Common myeloid progenitor, CD34-positive (primary cell): Measurements from ENCODE around the gene PRKCQ.

ENCODE experiments used
- CTCF ChIA-PET: fragments of 350-600 bp; sonication (Branson Sonifier 250); formaldehyde crosslinking; loops from one replicate; lab custom pipeline; 2021; ENCODE audit warnings: antibody characterized with exemption; lab: Charles Lee
- POLR2A ChIA-PET: fragments of 350-600 bp; sonication (Branson Sonifier 250); formaldehyde crosslinking; loops from one replicate; lab custom pipeline; 2021; ENCODE audit warnings: antibody characterized with exemption; lab: Charles Lee
- DNase-seq, 3 donors: peaks; one replicate each; pipeline versions ENCODE4 v3.0.0 to v3.0.0-alpha.2; 2013
- H3K27ac ChIP-seq, 2 experiments: 1 replicate in 1 of 2; 2 replicates in 1 of 2; pipeline ENCODE4 v1.7.0; 2013; ENCODE audit warnings: inconsistent platforms in 2 of 2, low read length in 2 of 2, mild to moderate bottlenecking in 2 of 2, low read depth in 1 of 2, moderate library complexity in 1 of 2; ENCODE audit not compliant: severe bottlenecking in 2 of 2, insufficient read depth in 1 of 2, poor library complexity in 1 of 2
- H3K27me3 ChIP-seq, 5 experiments: replicated peaks in 2 of 5; 1 replicate in 3 of 5; 2 replicates in 2 of 5; pipeline versions ENCODE4 v1.6.1 to v1.7.0; 2013; ENCODE audit warnings: low read length in 4 of 5, mild to moderate bottlenecking in 2 of 5, moderate library complexity in 2 of 5, inconsistent platforms in 1 of 5; ENCODE audit not compliant: insufficient read depth in 5 of 5, control insufficient read depth in 4 of 5
- H3K36me3 ChIP-seq, 4 experiments: 1 replicate in 2 of 4; 2 replicates in 2 of 4; pipeline versions ENCODE4 v1.6.1 to v1.7.0; 2013; ENCODE audit warnings: low read length in 3 of 4, control low read depth in 1 of 4, mild to moderate bottlenecking in 1 of 4; ENCODE audit not compliant: control insufficient read depth in 4 of 4, insufficient read depth in 4 of 4
- H3K4me1 ChIP-seq, 4 experiments: 1 replicate in 3 of 4; 2 replicates in 1 of 4; pipeline versions ENCODE4 v1.6.1 to v1.7.1; 2013; ENCODE audit warnings: low read length in 3 of 4, mild to moderate bottlenecking in 3 of 4, control low read depth in 1 of 4, inconsistent platforms in 1 of 4, moderate library complexity in 1 of 4; ENCODE audit not compliant: control insufficient read depth in 4 of 4, insufficient read depth in 4 of 4; ENCODE audit errors: control extremely low read depth in 1 of 4
- H3K4me3 ChIP-seq, 7 experiments: 1 replicate in 4 of 7; 2 replicates in 3 of 7; pipeline versions ENCODE4 v1.5.1 to v1.7.0; 2013; ENCODE audit warnings: mild to moderate bottlenecking in 7 of 7, low read length in 6 of 7, moderate library complexity in 6 of 7, inconsistent platforms in 2 of 7, low read depth in 2 of 7, control low read depth in 1 of 7; ENCODE audit not compliant: insufficient read depth in 4 of 7, control insufficient read depth in 1 of 7; ENCODE audit errors: extremely low read depth in 1 of 7
- H3K9me3 ChIP-seq, 5 experiments: 1 replicate in 4 of 5; 2 replicates in 1 of 5; pipeline versions ENCODE4 v1.6.1 to v1.7.1; 2013; ENCODE audit warnings: low read length in 4 of 5, mild to moderate bottlenecking in 2 of 5, inconsistent platforms in 1 of 5, low read depth in 1 of 5, moderate library complexity in 1 of 5; ENCODE audit not compliant: control insufficient read depth in 4 of 5, insufficient read depth in 2 of 5; ENCODE audit errors: control extremely low read depth in 1 of 5
- whole genome bisulfite sequencing: methylation state at CpG from one replicate; pipeline ENCODE4 v1.1.5; 2013; ENCODE audit not compliant: insufficient coverage; 5-methylcytosine and 5-hydroxymethylcytosine counted together

Gene PRKCQ

DNA sequence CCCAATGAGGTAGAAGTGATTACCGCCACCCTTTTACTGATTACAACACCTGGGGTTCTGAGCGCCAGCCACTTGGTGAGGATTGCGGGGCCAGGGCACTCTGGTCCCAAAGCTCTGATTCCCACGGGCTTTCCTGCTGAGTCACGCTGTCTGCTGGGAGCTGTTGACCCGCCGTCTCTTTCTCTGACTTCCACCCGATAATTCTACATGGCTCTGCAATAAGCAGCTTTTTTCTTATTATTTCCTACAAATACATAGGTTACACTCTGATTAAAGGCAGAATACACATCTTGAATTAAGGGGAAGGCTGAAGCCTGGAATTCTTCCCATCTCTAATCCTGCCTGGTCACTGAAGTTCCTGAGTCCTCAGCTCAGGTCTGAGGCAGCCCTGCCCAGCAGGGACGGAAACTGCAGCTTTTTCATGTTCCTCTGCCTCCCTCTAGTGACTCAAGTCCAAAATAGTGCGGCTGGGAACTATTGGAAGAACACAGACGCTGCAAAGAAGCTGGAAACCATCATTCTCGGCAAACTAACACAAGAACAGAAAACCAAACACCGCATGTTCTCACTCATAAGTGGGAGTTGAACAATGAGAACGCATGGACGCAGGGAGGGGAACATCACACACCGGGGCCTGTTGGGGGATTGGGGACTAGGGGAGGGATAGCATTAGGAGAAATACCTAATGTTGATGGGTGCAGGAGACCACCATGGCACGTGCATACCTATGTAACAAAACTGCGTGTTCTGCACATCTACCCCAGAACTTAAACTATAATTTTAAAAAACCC, 178.3 kb downstream of the PRKCQ start:
- POLR2A ChIA-PET, result interaction anchor here (0.6 to 2.4 kb wide), 4 partner anchors 72 to 200 kb away, joined by 3 to 24 read pairs (median 4); partner anchors contain the start of gene PFKFB3
- Histone ChIP-seq H3K4me1 (peaks cover 19 to 35% (median 30%) of the 10 kb centered on the region in 4 experiments), H3K9me3 (no peaks in the 10 kb centered on the region), H3K4me3 (peak overlapping the region in 5 of 7 experiments; percentile 7 to 70 (median 46)), H3K36me3 (no peaks in the 10 kb centered on the region), H3K27ac (no peak overlapping the region), H3K27me3 (peaks cover 0 to 2% (median 0%) of the 10 kb centered on the region in 5 experiments)
- CTCF ChIA-PET, result interaction anchor here (0.7 to 7.6 kb wide), 43 partner anchors 9 to 388 kb away, joined by 3 to 92 read pairs (median 4); partner anchors contain the start of gene PFKFB3
- WGBS, result 15% methylated on average over 9 of the region's 18 CpGs
- peak; percentile 74 to 82 (median 78) for DNase-seq

DNA sequence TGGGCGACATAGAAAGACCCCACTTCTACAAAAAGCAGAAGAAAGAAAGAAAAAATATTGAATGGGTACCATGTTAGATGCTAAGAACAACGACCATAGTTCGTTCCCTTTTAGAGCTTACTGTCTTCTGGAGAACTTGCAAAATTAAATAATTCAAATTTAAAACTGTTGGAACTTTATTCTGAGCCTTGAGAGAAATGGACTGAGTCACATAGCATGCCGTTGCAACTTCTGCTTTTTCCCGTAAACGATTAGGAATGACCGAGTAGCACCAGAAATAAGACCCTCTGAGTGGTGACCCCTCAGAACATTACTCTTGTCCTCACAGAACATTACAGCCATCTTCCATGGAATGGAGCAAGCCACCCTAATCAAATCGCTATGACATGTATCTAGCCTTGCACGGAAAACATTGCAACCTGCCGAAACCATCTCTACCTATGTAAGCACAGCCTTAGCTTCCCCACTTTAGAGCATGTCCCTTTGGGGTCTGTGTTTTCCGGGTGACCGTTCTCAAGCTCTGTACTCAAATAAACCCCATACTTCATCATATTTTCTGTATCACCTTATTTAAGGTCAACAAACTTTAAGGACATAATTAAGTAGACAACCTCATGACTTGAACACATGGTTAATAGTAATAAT, 179.1 kb downstream of the PRKCQ start:
- Histone ChIP-seq H3K27me3 (peaks cover 0 to 2% (median 0%) of the 10 kb centered on the region in 5 experiments), H3K4me1 (peaks cover 19 to 42% (median 35%) of the 10 kb centered on the region in 4 experiments), H3K36me3 (no peaks in the 10 kb centered on the region), H3K9me3 (no peaks in the 10 kb centered on the region), H3K27ac (no peak overlapping the region), H3K4me3 (peak overlapping the region in 2 of 7 experiments; percentile 13 to 14)
- WGBS, result 40% methylated on average over 11 of the region's 12 CpGs
- DNase-seq, result peak in 2 of 3 donors; percentile 68 to 74
- POLR2A ChIA-PET, result interaction anchor here (0.5 to 2.4 kb wide), 7 partner anchors 18 to 199 kb away, joined by 3 to 24 read pairs (median 3); partner anchors contain the start of gene PFKFB3
- CTCF ChIA-PET, result interaction anchor here (0.7 to 7.6 kb wide), 38 partner anchors 9 to 387 kb away, joined by 3 to 92 read pairs (median 6); partner anchors contain the start of gene PFKFB3

GRCh38 chr10:6400331-6400730, 179.7 kb downstream of the PRKCQ start:
- ChIA-PET POLR2A (interaction anchor here (0.5 to 2.4 kb wide), 6 partner anchors 18 to 198 kb away, joined by 3 to 24 read pairs (median 3); partner anchors contain the start of gene PFKFB3), CTCF (interaction anchor here (0.6 to 7.6 kb wide), 20 partner anchors 8 to 1611 kb away, joined by 3 to 92 read pairs (median 12); partner anchors contain the start of gene PFKFB3)
- Histone ChIP-seq H3K27ac (no peak overlapping the region), H3K4me1 (peaks cover 19 to 42% (median 35%) of the 10 kb centered on the region in 4 experiments), H3K9me3 (no peaks in the 10 kb centered on the region), H3K27me3 (peaks cover 0 to 2% (median 0%) of the 10 kb centered on the region in 5 experiments), H3K4me3 (peak overlapping the region in 1 of 7 experiments; percentile 14), H3K36me3 (no peaks in the 10 kb centered on the region)
- WGBS, result 42% methylated on average over 4 of the region's 7 CpGs
- peak in 2 of 3 donors; percentile 69 to 70 for DNase-seq

DNA sequence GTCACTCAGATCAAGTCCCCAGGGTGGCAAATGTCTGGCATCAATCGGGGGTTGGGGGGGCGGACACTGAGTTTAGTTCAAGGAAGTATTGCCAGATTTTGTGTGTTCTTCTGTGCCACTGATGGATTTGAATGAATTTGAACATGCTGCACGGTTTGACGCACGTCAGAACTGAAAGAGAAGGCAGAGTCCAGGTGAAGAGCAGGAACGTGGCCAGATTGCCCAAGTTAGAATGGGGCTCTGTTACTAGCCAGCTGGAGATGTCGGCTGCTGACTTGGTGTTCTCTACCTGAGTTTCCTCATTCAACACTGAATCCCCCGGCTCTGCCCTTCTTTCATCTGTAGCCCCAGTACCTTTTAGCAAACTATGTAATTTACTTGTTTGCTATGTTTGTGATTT, 180.2 kb downstream of the PRKCQ start:
- POLR2A ChIA-PET, result interaction anchor here (1.1 to 2.4 kb wide), 2 partner anchors 52 to 198 kb away, joined by 3 to 24 read pairs; partner anchors contain the start of gene PFKFB3
- peak overlapping the region in 1 of 7 experiments; percentile 4 for H3K4me3 ChIP-seq
- WGBS, result 87% methylated on average over 6 of the region's 8 CpGs
- H3K27me3 ChIP-seq, result peaks cover 0 to 2% (median 0%) of the 10 kb centered on the region in 5 experiments
- no peaks in the 10 kb centered on the region for H3K36me3 ChIP-seq
- peaks cover 19 to 42% (median 35%) of the 10 kb centered on the region in 4 experiments for H3K4me1 ChIP-seq
- no peak overlapping the region for H3K27ac ChIP-seq
- DNase-seq, result peak in 1 of 3 donors; percentile 7
- CTCF ChIA-PET, result interaction anchor here (0.6 to 7.6 kb wide), 13 partner anchors 8 to 1610 kb away, joined by 4 to 92 read pairs (median 18); partner anchors contain the start of gene PFKFB3
- no peaks in the 10 kb centered on the region for H3K9me3 ChIP-seq

DNA sequence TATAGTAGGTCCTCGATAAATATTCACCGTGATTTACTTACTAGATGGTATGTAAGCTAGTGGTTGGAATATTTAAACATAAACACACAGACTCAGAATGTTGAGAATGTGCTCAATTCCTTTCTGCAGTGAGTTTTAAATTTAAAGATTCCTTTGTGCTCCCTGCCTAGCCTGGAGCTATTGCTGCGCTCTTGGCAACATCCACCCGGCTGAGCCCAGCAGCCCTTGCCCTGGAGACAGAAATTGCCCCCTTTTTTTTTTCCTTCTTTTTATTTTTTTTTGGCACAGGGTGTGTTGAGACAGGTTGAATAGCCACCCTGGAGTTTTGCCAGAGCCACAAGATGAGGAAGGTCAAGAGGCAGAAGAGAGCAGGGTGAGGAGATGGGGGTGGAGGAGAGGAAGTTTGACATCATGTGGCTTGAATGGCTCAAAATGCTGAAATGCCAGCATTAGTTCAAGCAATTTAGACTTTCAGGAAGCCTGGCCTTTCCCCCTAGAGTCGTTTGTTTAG, 180.8 kb downstream of the PRKCQ start:
- Histone ChIP-seq H3K9me3 (no peaks in the 10 kb centered on the region), H3K27ac (no peak overlapping the region)
- WGBS, result 28% methylated on average over 3 of the region's 5 CpGs

GRCh38 chr10:6398399-6398798, 181.7 kb downstream of the PRKCQ start:
- ChIA-PET POLR2A (no interaction called here), CTCF (interaction anchor here (1.1 to 7.6 kb wide), 7 partner anchors 10 to 290 kb away, joined by 4 to 92 read pairs (median 13); partner anchors contain the start of gene PFKFB3)
- Histone ChIP-seq H3K27ac (no peak overlapping the region), H3K27me3 (peaks cover 0 to 2% (median 0%) of the 10 kb centered on the region in 5 experiments), H3K4me3 (no peak overlapping the region), H3K36me3 (no peaks in the 10 kb centered on the region), H3K9me3 (no peaks in the 10 kb centered on the region), H3K4me1 (peaks cover 19 to 42% (median 35%) of the 10 kb centered on the region in 4 experiments)
- peak in 2 of 3 donors; percentile 20 to 37 for DNase-seq
- 50% methylated on average over 1 of the region's 2 CpGs for WGBS

More for the DNA sequence above, 180.8 kb downstream of the PRKCQ start:
- POLR2A ChIA-PET, result interaction anchor here (0.6 to 1.1 kb wide), 3 partner anchors 51 to 275 kb away, joined by 3 to 5 read pairs (median 5); no protein-coding TSS in a partner anchor
- CTCF ChIA-PET, result interaction anchor here (0.6 to 7.6 kb wide), 11 partner anchors 10 to 312 kb away, joined by 4 to 92 read pairs (median 14); partner anchors contain the start of gene PFKFB3
- Histone ChIP-seq H3K4me3 (no peak overlapping the region), H3K4me1 (peaks cover 19 to 42% (median 35%) of the 10 kb centered on the region in 4 experiments), H3K27me3 (peaks cover 0 to 2% (median 0%) of the 10 kb centered on the region in 5 experiments), H3K36me3 (no peaks in the 10 kb centered on the region)
- peak in 2 of 3 donors; percentile 33 to 44 for DNase-seq
